Tibial nerve (tissue), 4 donors: Measurements from ENCODE around the gene AHRR. TPM values are rescaled to one million over a fixed set of nuclear protein-coding genes. Genes with fewer than 3 reads are reported as not detected.

ENCODE experiments used
- DNase-seq, 2 donors: peaks; one replicate each; pipeline ENCODE4 v3.0.0-alpha.2; 2019; ENCODE audit warnings: low spot score in 2 of 2
- H3K27ac ChIP-seq, 4 donors: fragments of 200-600 bp; sonication (generic) in 3 of 4; one replicate each; pipeline ENCODE4 v1.5.1; 2017 to 2019; ENCODE audit warnings: mild to moderate bottlenecking in 1 of 4
- H3K27me3 ChIP-seq, 2 donors: fragments of 200-600 bp; sonication (generic) in 1 of 2; one replicate each; pipeline versions ENCODE4 v1.5.1 to v1.6.0; 2017 to 2019
- H3K36me3 ChIP-seq, 3 donors: fragments of 200-600 bp; sonication (generic); one replicate each; pipeline ENCODE4 v1.5.1; 2018 to 2019
- H3K4me1 ChIP-seq, 4 donors: fragments of 200-600 bp; sonication (generic) in 3 of 4; one replicate each; pipeline ENCODE4 v1.5.1; 2017 to 2019
- H3K4me3 ChIP-seq, 4 donors: fragments of 200-600 bp; sonication (generic) in 3 of 4; one replicate each; pipeline ENCODE4 v1.5.1; 2017 to 2019; ENCODE audit warnings: mild to moderate bottlenecking in 1 of 4, moderate library complexity in 1 of 4
- H3K9me3 ChIP-seq, 4 donors: fragments of 200-600 bp; sonication (generic) in 3 of 4; one replicate each; pipeline ENCODE4 v1.5.1; 2017 to 2019
- CTCF ChIP-seq, 5 experiments: fragments of 200-600 bp in 3 of 5; fragments of 450-650 bp in 2 of 5; sonication (generic) in 3 of 5; IDR thresholded peaks; one replicate each; pipeline ENCODE4 v1.5.1; 2016 to 2019; ENCODE audit warnings: antibody characterized with exemption in 5 of 5, mild to moderate bottlenecking in 3 of 5, moderate library complexity in 2 of 5
- EP300 ChIP-seq, 2 donors: sonication (generic); formaldehyde crosslinking; IDR thresholded peaks; one replicate each; pipeline ENCODE4 v1.6.1; 2017; ENCODE audit warnings: antibody characterized with exemption in 2 of 2, mild to moderate bottlenecking in 1 of 2
- POLR2A ChIP-seq, 2 donors: fragments of 450-650 bp; IDR thresholded peaks; one replicate each; pipeline ENCODE4 v1.6.1; 2017; ENCODE audit warnings: antibody characterized with exemption in 2 of 2, mild to moderate bottlenecking in 2 of 2, moderate library complexity in 2 of 2
- WGBS, 2 donors: methylation state at CpG; one replicate each; pipeline ENCODE4 v1.1.5; 2018; 5-methylcytosine and 5-hydroxymethylcytosine counted together
- total RNA-seq, 4 donors: library from RNA; depleted of rRNA; stranded (reverse); fragments of >200 nt; gene quantifications; one replicate each; pipeline ENCODE4 v1.1.0, GENCODE V29; 2016

AHRR gene
- total RNA-seq, 4 donors from 2014 or later = 1.0 to 4.8 (median 1.2) TPM; not detected in 1

- no peak for TF ChIP-seq CTCF (IDR thresholded peaks at IDR 0.05)
- TF ChIP-seq EP300 (IDR thresholded peaks at IDR 0.05) = no peak
- no peak for TF ChIP-seq POLR2A (IDR thresholded peaks at IDR 0.05)
- Histone ChIP-seq H3K27ac (peak overlapping the region in 1 of 4 donors; percentile 87), H3K27me3 (peaks cover 0 to 15% of the 10 kb centered on the region in 2 donors), H3K9me3 (no peaks in the 10 kb centered on the region), H3K36me3 (peaks cover 0 to 42% (median 0%) of the 10 kb centered on the region in 3 donors), H3K4me3 (no peak overlapping the region), H3K4me1 (peaks cover 0 to 40% (median 24%) of the 10 kb centered on the region in 4 donors)
- WGBS, 2 donors = 84 to 86% methylated on average over 30 to 31 of the region's 31 CpGs
- DNase-seq = no peak
Measured at GRCh38 chr5:470961-471749, 149.6 kb downstream of the AHRR start.

GRCh38 chr5:471750-472058 lies 150.2 kb downstream of the AHRR start:
- Histone ChIP-seq H3K27me3 (peaks cover 0 to 21% of the 10 kb centered on the region in 2 donors), H3K9me3 (no peaks in the 10 kb centered on the region), H3K4me1 (peaks cover 0 to 40% (median 24%) of the 10 kb centered on the region in 4 donors), H3K36me3 (peaks cover 0 to 42% (median 0%) of the 10 kb centered on the region in 3 donors), H3K27ac (peak overlapping the region in 3 of 4 donors; percentile 82 to 87 (median 86)), H3K4me3 (peak overlapping the region in 3 of 4 donors; percentile 72 to 79 (median 76))
- peak in 1 of 2 donors; percentile 9 for DNase-seq
- 49 to 59% methylated on average over 6 of the region's 6 CpGs for WGBS, 2 donors
- TF ChIP-seq EP300 (IDR thresholded peaks at IDR 0.05) (no peak), CTCF (IDR thresholded peaks at IDR 0.05) (no peak), POLR2A (IDR thresholded peaks at IDR 0.05) (no peak)

- Histone ChIP-seq H3K4me1 (peaks cover 0 to 40% (median 24%) of the 10 kb centered on the region in 4 donors), H3K36me3 (peaks cover 0 to 38% (median 0%) of the 10 kb centered on the region in 3 donors), H3K4me3 (peak overlapping the region; percentile 70 to 79 (median 74)), H3K27ac (peak overlapping the region; percentile 75 to 87 (median 84)), H3K9me3 (no peaks in the 10 kb centered on the region), H3K27me3 (peaks cover 0 to 25% of the 10 kb centered on the region in 2 donors)
- 0 to 28% methylated on average over 4 to 28 of the region's 30 CpGs for WGBS, 2 donors
- TF ChIP-seq POLR2A (IDR thresholded peaks at IDR 0.05) (no peak), CTCF (IDR thresholded peaks at IDR 0.05) (no peak), EP300 (IDR thresholded peaks at IDR 0.05) (peak in 1 of 2 donors; percentile 5)
- no peak for DNase-seq
Measured at GRCh38 chr5:472076-472655, 150.7 kb downstream of the AHRR start.

- Histone ChIP-seq H3K9me3 (no peaks in the 10 kb centered on the region), H3K4me3 (peak overlapping the region; percentile 70 to 96 (median 78)), H3K36me3 (peaks cover 0 to 37% (median 0%) of the 10 kb centered on the region in 3 donors), H3K27ac (peak overlapping the region; percentile 75 to 88 (median 84)), H3K27me3 (peaks cover 0 to 33% of the 10 kb centered on the region in 2 donors), H3K4me1 (peaks cover 0 to 40% (median 24%) of the 10 kb centered on the region in 4 donors)
- WGBS, 2 donors = 3% methylated on average over 74 of the region's 137 CpGs; no CpG with 5 or more reads in 1 of the 2 donors
- DNase-seq = peak; percentile 62 to 73
- TF ChIP-seq POLR2A (IDR thresholded peaks at IDR 0.05) = peak in 1 of 2 donors; percentile 70
- peak in 1 of 2 donors; percentile 69 for TF ChIP-seq EP300 (IDR thresholded peaks at IDR 0.05)
- peak in 1 of 5 experiments; percentile 17 for TF ChIP-seq CTCF (IDR thresholded peaks at IDR 0.05)
Measured at GRCh38 chr5:472656-473550, 151.4 kb downstream of the AHRR start.
